Cardiac fibroblast (primary cell): Measurements from ENCODE around the gene SLC4A5.

ENCODE experiments used
- DNase-seq, 2 donors: peaks; one replicate each; pipeline versions ENCODE4 v3.0.0 to v3.0.0-alpha.2; 2010; ENCODE audit warnings: low read depth in 2 of 2
- H3K4me3 ChIP-seq, 2 donors: replicated peaks in 1 of 2; 1 replicate in 1 of 2; 2 replicates in 1 of 2; pipeline ENCODE4 v1.5.1; 2011; ENCODE audit warnings: low read depth in 2 of 2, low read length in 2 of 2, mild to moderate bottlenecking in 2 of 2, moderate library complexity in 1 of 2
- TF ChIP-seq, protein P1 (sequence below): IDR thresholded peaks from one replicate; pipeline ENCODE4 v1.5.1; 2011; ENCODE audit warnings: low read depth, mild to moderate bottlenecking, low read length, inconsistent platforms

The SLC4A5 gene

GRCh38 chr2:74369976-74370375 is 26.8 kb upstream of the SLC4A5 start:
- TF ChIP-seq, protein P1, sequence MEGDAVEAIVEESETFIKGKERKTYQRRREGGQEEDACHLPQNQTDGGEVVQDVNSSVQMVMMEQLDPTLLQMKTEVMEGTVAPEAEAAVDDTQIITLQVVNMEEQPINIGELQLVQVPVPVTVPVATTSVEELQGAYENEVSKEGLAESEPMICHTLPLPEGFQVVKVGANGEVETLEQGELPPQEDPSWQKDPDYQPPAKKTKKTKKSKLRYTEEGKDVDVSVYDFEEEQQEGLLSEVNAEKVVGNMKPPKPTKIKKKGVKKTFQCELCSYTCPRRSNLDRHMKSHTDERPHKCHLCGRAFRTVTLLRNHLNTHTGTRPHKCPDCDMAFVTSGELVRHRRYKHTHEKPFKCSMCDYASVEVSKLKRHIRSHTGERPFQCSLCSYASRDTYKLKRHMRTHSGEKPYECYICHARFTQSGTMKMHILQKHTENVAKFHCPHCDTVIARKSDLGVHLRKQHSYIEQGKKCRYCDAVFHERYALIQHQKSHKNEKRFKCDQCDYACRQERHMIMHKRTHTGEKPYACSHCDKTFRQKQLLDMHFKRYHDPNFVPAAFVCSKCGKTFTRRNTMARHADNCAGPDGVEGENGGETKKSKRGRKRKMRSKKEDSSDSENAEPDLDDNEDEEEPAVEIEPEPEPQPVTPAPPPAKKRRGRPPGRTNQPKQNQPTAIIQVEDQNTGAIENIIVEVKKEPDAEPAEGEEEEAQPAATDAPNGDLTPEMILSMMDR, result no peak
- no peak for DNase-seq
- H3K4me3 ChIP-seq, result no peak overlapping the region

- H3K4me3 ChIP-seq, result no peak overlapping the region
- TF ChIP-seq, protein P1, result no peak
- DNase-seq, result no peak
These were observed 25.3 kb upstream of the SLC4A5 start for GRCh38 chr2:74368499-74368898.

DNA sequence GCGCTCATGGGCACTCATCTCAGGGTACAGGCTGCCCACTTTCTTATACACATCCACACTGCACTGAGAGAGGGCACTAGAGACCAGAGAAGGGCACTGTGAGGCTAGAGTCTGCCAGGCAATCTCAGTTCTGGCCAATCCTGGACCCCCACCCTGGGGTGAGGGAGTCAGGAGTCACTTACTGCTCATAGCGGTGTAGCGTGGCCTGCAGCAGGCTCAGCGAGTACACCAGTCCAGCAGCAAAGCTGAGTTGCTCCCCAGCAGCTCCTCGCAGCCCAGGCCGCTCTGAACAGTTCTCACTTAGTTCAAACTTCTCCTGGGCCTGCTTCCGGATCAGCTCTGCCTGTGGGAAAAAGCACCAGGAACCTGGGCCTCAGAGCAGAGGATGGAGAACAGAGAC is 24.6 kb upstream of the SLC4A5 start:
- no peak for DNase-seq
- TF ChIP-seq, protein P1, result no peak
- H3K4me3 ChIP-seq, result no peak overlapping the region

GRCh38 chr2:74366036-74366435 is 22.8 kb upstream of the SLC4A5 start:
- no peak for DNase-seq
- H3K4me3 ChIP-seq, result no peak overlapping the region
- TF ChIP-seq, protein P1, result no peak

GRCh38 chr2:74364533-74365505 is 21.6 kb upstream of the SLC4A5 start:
- TF ChIP-seq, protein P1, result no peak
- H3K4me3 ChIP-seq, result no peak overlapping the region
- no peak for DNase-seq

DNA sequence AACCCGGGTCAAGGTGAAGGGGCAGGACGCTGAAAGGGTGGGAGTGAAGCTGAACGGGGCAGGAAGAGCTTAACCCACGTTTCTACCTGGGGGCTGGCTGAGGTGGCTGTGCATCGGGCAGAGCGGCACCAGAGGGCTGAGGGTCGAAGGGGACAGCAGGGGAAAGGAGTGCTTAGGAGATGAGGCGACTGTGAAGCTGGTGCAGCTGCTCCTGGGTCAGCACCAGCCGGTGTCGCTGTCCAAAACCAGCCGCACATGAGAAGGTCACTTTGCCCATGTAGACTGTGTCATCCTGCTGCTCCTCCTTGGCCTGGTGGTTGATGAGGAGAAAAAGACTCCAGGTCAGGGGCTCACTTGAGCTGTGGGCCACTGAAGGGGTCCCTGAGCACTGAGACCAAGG is 18.1 kb upstream of the SLC4A5 start:
- H3K4me3 ChIP-seq, result no peak overlapping the region
- TF ChIP-seq, protein P1, result no peak
- DNase-seq, result no peak
